Pulmonary artery endothelial cell (primary cell): ENCODE results near the gene CSRP1. TPM values are rescaled to one million over a fixed set of nuclear protein-coding genes. Genes with fewer than 3 reads are reported as not detected.
"Not testable (repeated sequence)": the region's sequence is repeated elsewhere in the genome, so short reads cannot be mapped to it uniquely, and the experiment has no call there.

Experiments
- DNase-seq: peaks from one replicate; pipeline ENCODE4 v3.0.0-alpha.2; 2011; ENCODE audit warnings: low read depth, low spot score
- total RNA-seq: library from RNA; depleted of rRNA; stranded (reverse); fragments of >200 nt; gene quantifications from 2 replicates; pipeline ENCODE4 v1.2.3, GENCODE V29; 2014

The CSRP1 gene
- total RNA-seq, 1 donor from 2014 or later: 461 TPM

GRCh38 chr1:201497935-201498509 is 8.9 kb downstream of the CSRP1 start:
- DNase-seq: no peak

GRCh38 chr1:201496296-201496690 is 10.6 kb downstream of the CSRP1 start:
- no peak for DNase-seq

- peak; percentile 65 for DNase-seq
These were observed 11.2 kb downstream of the CSRP1 start for GRCh38 chr1:201495551-201496295.

GRCh38 chr1:201493757-201494617 is 12.9 kb downstream of the CSRP1 start:
- peak; percentile 39 for DNase-seq

GRCh38 chr1:201493026-201493656 is 13.8 kb downstream of the CSRP1 start:
- DNase-seq: not testable (repeated sequence)

GRCh38 chr1:201491896-201492511 is 14.9 kb downstream of the CSRP1 start:
- no peak for DNase-seq

GRCh38 chr1:201490708-201491131 is 16.2 kb downstream of the CSRP1 start:
- no peak for DNase-seq

GRCh38 chr1:201489643-201490261 is 17.2 kb downstream of the CSRP1 start:
- no peak for DNase-seq

GRCh38 chr1:201488830-201489589 is 17.9 kb downstream of the CSRP1 start:
- DNase-seq: peak; percentile 88

- no peak for DNase-seq
These were observed 19.2 kb downstream of the CSRP1 start for GRCh38 chr1:201487742-201488141.

GRCh38 chr1:201486187-201486586 is 20.7 kb downstream of the CSRP1 start:
- DNase-seq: peak; percentile 64

- DNase-seq: no peak
These were observed 21.6 kb downstream of the CSRP1 start for GRCh38 chr1:201485184-201485774.

GRCh38 chr1:201483373-201483949 is 23.5 kb downstream of the CSRP1 start:
- no peak for DNase-seq

GRCh38 chr1:201482755-201483154 is 24.2 kb downstream of the CSRP1 start:
- no peak for DNase-seq

- peak; percentile 41 for DNase-seq
These were observed 25.0 kb downstream of the CSRP1 start for GRCh38 chr1:201481761-201482493.

- DNase-seq: no peak
These were observed 25.9 kb downstream of the CSRP1 start for GRCh38 chr1:201481004-201481380.

- DNase-seq: no peak
These were observed 26.5 kb downstream of the CSRP1 start for GRCh38 chr1:201480231-201481003.

GRCh38 chr1:201479201-201479730 is 27.7 kb downstream of the CSRP1 start:
- no peak for DNase-seq
